ENCODE data around the gene RETSAT.

RETSAT gene

DNA sequence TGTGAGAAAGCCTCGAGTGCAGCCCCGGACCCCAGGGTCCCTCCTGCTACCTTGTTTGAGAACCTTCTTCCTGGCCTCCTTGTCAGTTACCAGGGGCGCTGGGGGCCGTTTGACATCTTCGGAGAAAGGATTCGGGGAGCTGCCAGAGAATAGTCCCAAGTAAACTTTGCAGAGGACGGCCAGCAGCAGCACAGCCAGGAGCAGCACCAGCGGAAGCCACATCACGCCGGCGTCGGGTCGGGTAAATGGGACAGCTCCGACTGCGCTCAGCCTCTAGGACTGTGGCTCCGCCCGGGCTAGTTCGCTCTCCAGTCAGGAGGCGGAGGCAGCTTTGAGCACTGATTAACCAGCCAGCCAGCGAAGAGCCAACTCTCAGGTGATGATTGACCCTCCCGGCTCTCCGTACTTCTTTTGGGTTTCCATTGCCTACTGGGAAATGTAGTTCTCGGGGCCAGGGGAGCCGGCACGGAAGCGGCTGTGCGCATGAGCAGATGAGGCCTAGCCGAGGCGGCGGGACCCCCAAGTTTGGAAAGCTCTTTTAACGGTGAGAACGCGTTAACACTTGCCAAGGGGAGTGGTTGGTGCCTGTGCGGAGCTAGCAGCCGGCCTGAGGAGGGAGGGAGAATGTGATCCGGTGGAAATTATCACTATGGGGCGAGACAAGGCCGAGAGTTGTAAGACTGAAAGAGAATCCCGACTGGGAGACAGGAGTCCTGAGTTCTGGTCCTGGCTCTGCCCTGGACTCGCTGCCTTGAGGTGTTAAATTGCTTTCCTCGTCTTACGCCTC is at the start of gene RETSAT, which contains the start of gene ELMOD3:
RETSAT (minus strand) TSS at position 243 of the 787 bp plus-strand sequence; CDS start at position 222, 21 bp downstream.
ELMOD3 (plus strand) TSS at position 484 of the 787 bp plus-strand sequence. CDS start 2,430 bp downstream, outside the sequence.
- peak; percentile 91 to 99 (median 96) for DNase-seq

DNA sequence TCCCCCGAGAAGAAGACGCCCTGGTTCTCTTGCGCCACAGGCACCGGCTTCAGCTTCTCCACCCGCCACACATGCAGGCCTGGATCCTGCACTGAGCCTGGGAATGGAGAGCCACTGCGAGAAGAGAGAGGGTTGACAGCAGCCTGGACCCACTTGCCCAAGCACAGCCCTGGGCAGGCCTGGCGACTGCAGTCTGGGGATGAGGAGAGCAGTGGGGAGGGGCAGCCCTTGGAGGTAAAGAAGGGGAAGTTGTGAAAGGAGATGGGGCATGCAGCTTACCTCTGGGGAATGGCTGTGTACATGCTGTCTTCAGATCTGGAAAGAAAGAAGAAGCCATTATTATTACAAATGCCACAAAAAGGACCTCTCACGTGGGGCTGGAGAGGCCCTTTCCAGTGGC is 47.5 kb upstream of the RETSAT start:
- intact Hi-C loops (cut with DNase I) = no loop called here
- peak in 1 of 42 donors; percentile 27 for DNase-seq

More for the DNA sequence above, at the start of gene RETSAT, which contains the start of gene ELMOD3:
- intact Hi-C loops (cut with DNase I) = loop anchor here (1.0 to 2.0 kb wide), 2 partner anchors 26 to 64 kb away; partner anchors contain the start of gene SH2D6

DNA sequence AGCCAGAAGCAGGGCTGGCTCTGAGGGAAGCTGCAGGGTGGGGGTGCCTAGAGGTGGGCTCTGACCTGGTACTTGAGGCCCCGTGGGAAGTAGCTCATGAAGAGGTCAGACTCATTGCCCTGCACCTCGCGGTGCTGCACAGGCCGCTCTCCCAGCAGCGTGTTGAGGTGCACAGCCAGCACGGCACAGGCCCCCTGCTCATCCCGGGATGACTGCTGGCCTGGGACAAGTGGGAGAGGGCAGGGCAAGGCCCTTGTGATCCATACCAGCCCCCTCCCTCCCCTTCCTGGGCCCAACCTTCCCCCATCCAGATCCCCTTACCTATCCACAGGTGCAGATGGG is 47.1 kb upstream of the RETSAT start:
- intact Hi-C loops (cut with DNase I) = no loop called here
- DNase-seq = no peak

DNA sequence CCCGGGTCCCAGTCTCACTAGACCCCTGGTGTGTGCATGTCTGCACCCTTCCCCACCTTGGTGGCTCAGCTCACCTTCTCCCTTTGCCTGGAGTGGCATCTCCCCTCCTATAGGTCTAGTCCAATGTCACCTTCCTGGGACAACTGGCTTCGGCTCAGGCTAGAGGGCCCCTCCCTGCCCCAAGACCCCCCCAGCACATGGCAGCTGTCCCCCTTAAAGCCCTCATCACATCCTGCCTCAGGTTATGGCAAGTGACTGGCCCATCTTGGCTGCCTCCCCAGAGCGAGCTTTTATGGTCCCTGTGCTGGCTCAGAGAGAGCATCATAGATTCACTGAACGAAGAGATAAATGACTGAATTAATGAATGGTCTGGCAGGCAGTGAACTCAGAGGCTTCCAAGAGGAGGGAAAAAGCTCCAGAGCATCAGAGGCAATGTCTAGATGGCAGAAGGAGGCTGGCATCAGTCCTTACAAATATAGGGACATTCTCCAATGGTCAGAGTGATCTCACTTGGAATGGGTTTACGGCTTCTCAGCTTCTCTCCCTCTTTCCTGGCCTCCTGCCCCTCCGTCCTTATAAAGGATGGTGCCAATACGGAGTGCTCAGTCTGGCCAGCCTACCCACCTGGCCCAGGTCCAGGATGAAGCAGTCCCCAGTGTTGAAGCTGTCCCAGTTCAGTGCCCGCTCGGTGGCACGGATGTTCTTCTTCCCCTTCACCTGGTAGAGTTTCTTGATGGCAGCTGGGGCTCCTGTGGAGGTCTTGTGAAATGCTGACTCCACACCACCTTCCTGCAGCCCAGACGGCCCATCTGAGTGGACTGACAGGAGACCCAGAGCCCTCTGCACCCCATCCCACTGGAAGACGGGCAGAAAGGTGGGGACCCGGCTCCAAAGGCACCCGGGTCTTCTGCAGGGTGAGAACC is 46.5 kb upstream of the RETSAT start:
- intact Hi-C loops (cut with DNase I) = no loop called here
- peak in 2 of 42 donors; percentile 33 to 43 for DNase-seq

DNA sequence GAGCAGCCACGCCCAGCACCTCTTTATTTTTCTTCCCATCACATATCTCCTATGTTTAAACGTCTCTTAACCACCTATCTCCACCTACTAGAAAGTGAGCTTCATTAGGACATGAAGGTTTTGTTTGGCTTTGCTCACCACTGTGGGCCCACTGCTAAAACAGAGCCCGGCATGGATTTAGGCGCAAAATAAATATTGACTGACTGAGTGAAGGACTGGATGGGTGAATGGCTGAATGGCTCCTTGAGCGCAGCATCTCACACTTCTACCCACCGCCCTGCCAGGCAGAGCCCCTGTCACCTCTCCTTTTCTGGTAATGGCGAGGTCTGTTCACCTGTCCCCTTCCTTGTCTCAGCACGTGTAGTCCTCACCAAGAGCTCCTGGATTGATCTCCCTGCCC is 45.7 kb upstream of the RETSAT start:
- DNase-seq = no peak
- intact Hi-C loops (cut with DNase I) = no loop called here

DNA sequence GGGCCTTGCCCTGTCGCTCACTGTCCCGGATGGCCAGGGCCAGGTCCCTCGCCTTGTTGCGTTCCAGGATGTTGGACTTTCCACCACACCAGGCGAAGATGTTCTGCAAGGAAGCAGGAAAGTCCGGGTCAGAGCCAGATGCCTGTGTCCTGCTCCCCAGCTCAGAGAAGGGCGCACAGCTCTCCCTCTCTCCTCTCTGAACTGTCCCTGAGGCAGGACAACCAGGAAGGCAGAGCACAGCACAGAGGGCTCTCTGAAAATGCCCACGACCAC is 44.8 kb upstream of the RETSAT start:
- intact Hi-C loops (cut with DNase I) = no loop called here

DNA sequence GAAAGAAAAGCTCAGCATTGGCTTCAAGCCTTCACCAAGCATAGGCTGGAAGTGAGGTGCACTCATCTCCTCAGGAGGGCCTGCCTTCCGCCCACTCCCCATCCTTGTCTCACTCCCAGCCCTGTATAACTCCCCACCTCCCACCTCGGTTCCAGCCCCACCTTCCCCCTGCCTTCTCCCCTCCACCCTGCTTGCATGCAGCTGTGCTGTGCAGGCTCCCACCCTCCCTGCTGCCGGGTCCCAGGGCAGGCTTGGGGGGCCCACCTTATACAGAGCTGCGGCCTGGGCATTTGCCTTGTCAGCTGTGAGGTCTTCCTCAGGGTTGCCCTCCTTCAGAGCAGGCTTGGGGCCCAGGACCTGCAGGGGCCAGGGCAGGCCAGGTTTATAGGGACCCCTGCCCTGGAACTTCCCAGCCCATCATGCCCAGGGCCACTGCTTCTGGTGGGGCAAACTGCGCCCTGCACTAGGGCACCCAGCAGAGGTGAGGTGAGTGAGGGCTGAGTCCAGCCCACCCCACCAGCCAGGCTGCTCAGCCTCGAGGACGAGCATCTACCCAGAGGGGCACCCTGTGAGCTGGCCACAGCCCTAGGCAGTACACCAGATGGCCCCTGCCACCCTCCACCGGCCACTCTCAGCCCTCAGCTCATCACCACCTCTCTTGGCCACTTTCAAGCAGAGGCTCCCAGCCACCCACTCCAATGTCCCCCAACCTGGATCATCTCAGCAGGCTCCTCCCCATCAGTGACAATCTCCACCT is 44.3 kb upstream of the RETSAT start:
- intact Hi-C loops (cut with DNase I) = no loop called here
- DNase-seq = peak in 1 of 42 donors; percentile 4

More for the DNA sequence above, 44.8 kb upstream of the RETSAT start:
- DNase-seq = no peak

DNA sequence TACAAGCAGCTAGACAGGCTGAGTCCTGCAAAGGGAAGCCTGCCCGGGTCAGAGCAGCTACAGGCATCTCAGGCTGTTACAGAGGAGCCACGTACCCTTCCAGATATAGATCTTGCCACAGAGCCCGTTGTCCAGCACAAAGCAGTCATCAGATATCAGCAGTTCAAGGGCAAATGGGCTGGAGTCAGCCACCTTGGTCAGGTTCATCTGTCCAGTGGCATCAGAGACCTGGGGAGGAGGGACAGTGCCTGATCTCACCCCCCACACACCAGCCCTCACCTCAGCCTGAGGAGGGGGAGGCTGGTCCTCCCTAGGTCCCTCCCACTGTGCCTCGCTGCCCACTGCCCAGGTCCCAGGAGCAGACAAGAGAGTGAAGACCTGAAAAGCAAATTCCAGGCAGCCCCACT is 43.6 kb upstream of the RETSAT start:
- intact Hi-C loops (cut with DNase I) = no loop called here
- DNase-seq = peak in 2 of 42 donors; percentile 6 to 22

DNA sequence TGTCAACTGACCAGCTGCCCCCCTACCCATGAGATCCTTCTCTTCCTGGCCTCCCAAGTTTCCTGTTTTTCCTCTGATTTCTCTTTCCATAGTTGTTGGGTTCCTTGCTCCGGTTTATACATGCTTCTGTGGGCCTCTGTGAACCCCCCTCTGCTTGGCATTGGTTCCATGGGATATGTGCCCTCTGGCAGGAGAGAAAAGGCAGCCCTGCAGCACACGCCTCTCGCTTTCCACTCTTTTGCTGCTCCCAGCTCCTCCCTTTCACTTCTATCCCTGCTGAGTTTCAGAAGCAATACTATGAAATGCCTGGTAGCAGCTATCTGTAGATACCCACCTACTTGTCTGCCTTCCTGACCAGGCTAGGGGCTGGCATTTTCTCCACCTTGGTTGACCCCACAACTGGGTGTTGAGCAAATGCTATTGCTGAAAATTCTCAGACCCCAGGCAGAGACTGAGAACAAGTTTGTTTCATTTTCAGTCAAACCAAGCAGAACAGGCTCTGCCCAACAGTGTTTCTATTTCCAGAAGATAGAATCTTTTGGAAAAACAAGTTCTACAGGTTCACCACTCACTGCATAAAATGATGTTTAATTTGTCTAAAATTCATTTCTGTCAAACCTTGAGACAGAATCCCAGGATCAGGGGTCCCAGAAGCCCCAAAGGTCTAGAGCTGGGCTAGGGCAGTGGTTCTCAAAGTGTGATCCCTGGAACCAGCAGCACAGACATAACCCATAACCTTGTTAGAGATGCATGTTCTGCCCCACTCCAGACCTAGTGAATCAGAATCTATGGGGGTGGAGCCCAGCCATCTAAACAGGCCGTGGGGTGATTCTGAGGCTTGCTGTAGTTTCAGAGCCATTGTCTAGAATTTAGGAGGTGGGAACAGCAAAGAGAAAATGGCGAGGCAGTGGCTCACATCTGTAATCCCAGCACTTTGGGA is 42.5 kb upstream of the RETSAT start:
- DNase-seq = peak in 2 of 42 donors; percentile 11 to 35
- intact Hi-C loops (cut with DNase I) = no loop called here

DNA sequence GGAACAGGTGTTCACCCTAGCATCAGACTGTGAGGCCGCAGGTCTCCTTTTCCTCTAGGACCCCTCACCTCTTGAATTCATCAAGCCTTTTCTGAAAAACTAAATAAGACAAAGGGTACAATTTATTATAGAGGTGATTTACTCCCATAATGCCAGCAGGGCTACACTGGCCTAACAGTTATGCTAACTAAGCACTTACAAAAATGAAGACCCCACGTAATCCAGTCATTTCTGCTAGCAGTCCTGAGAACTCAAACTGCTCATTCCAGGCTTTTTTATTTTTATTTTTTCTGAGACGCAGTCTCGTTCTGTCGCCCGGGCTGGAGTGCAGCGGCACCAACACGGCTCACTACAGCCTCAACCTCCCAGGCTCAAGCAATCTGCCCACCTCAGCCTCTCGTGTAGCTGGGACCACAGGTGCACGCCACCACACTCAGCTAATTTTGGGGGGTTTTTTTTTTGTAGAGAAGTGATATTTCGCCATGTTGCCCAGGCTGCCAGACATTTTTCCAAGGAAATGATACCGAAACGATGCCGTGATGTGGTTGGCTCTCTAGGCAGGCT is 41.7 kb upstream of the RETSAT start:
- intact Hi-C loops (cut with DNase I) = no loop called here
- no peak for DNase-seq

DNA sequence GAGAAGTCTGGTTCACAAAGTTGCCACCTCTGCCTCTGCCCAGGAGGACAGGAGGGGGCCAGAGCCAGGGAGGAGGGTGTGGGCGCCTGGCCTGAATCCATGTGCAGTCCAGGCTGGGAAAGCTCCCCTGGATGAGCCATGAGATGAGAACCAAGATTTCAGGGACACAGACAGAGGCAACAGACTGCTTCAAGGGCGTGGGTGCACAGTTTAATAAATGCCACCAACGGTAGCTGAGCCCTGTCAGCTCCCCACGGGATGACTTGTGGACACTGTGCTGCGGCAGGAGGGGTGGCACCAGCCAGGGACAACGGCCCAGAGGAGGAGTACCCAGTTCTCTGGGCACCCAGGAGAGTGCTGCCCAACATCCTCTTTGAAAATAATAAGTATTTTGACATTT is 40.6 kb upstream of the RETSAT start:
- intact Hi-C loops (cut with DNase I) = no loop called here
- peak in 1 of 42 donors; percentile 17 for DNase-seq

DNA sequence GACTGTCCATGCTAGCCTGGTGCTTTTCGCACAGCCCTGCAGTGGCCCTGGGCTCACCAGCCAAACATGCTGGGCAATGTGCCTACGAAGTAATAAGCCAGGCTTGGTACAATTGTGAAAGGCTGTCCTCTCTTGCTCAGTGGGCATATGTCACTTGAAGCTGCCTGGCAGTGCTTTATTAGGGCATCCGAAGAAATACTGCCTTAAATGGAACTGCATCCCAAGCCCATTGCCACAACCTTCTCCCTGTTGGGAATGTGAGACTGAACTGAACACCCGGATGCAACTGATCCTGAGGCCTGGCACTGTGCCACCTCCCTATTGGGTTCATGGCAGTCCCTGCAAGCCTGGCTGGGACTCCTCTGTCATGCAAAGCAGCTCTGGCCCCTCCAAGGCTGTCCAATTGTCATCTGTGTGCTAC is 39.9 kb upstream of the RETSAT start:
- peak in 41 of 42 donors; percentile 26 to 85 (median 67) for DNase-seq

DNA sequence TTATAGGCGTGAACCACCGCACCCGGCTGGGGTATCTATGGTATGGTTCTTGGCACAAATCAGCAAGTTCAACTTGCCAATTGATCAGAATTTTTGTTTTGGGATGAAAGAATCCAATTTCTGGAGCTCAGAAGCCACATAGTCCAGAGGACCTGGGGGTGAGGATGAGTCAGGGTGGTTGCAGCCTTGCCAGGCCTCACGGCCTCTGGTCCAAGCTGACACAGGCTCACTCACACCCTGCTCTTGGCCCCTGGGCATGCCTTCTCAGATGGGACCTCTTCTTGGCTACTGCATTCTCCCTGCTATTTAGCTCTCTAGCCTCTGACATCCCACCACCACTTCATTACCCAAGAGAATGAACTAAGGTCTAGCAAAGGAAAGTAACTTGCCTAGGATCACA is 39.5 kb upstream of the RETSAT start:
- DNase-seq = peak in 1 of 42 donors; percentile 43
- intact Hi-C loops (cut with DNase I) = no loop called here

More for the DNA sequence above, 39.9 kb upstream of the RETSAT start:
- intact Hi-C loops (cut with DNase I) = no loop called here

DNA sequence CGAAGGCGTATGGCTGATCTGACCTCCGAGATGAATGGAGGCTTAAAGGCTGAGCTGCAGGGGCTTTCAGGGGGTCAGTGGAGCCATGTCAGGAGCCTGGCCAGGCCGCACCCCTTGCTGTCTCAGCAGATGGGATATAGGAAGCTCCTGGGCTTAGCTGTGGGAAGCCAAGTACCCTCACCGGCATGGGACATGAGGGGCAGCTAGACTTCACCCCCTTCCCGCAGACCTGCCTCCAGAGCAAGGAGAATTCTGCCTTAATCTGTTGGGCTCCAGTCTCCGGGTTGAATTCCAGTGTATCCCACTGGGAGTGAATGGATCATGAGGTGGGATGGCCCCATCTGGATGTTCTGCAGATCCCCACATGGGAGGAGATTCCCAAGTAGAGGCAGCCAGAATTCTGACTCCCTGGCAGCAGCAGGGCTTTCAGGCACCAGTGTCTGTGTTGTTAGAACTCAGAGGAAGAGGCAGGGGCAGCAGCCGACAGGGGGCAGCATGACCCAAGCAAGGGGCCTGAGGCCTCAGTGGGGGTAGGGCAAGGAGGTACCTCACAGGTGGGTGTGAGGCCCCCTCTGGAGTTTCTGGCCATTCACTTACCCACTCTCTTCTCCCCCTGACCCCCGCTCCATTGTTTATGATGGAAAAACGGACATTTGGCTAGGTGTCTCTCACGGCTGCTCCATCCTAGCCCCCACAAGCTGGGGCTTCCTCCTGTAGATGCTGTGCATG is 36.8 kb upstream of the RETSAT start:
- intact Hi-C loops (cut with DNase I) = no loop called here
- peak in 41 of 42 donors; percentile 34 to 82 (median 61) for DNase-seq

DNA sequence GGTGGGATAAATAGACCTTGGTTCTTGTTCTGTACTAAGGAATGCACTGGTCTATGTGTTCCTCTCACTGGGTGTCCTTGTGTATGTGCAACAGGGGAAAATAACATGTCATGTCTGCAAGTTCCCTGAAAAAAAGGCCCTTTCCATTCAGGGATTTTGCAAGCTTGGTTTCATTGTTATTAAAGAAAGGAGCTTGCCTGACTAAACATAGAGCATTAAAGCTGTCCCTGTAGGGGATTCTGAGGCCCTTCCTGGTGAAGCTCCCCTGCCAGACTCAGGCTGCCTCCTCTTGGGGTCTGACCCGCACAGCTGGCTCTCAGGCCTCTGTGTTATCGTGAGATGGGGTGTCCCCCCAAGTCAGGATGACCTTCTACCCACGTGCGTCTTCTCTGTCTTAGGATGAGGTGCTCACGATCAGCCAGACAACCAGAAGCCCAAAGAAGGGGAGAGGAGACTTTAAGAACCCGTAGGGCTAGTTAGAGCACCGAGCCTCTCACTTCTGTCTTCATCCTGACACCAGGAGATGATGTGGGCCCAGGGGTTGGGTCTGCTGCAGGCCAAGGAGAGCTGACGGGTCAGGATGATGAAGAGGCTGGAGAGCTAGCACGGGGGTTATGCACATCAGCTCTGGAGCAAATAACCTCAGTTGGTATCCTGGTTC is 34.7 kb upstream of the RETSAT start:
- peak in 1 of 42 donors; percentile 20 for DNase-seq
- intact Hi-C loops (cut with DNase I) = no loop called here

DNA sequence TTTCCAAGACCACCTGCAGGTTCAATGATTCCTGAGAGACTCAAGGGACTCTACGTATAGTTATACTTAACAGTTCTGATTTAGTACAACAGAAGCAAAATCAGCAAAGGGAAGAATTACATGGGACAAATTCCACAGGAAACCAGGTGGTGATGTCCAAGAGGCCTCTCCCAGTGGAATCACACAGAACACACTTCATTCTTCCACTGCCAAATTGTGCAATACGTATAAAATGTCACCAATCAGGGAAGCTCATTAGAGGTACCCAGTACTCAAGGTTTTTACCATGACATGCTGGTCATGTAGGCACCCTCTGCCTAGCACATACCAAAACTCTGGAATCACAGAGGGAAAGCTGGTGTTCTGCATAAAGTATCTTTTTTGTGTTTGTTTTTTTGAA is 33.4 kb upstream of the RETSAT start:
- DNase-seq = no peak
- intact Hi-C loops (cut with DNase I) = no loop called here

DNA sequence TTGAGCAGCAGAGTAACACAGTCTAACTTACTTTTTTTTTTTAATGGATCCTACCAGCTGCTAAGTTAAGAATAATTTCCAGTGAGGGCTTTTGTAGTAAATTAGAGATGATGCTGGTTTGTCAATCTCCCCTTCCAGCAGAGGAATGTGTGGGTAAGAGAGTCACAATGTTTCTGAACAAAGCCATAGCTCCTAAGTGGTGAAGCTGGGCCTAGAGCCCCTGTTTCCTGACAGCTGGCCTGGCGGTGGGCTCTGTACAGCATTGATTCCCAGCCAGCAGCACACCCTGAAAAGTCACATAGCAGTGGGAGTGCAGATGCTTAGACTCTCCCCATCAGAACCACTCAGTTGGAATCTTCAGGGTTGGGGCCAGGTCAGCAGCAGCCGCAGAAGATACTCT is 31.4 kb upstream of the RETSAT start:
- intact Hi-C loops (cut with DNase I) = no loop called here
- DNase-seq = no peak
